GM12892 (cell line): ENCODE results near the gene BEX2.

Source experiments
- POLR2A ChIP-seq: IDR thresholded peaks from 2 replicates; pipeline ENCODE4 v1.6.1; 2011; ENCODE audit warnings: low read depth, low read length, control low read depth
- POLR2AphosphoS5 ChIP-seq: IDR thresholded peaks from 2 replicates; pipeline ENCODE4 v1.6.1; 2011; ENCODE audit warnings: low read depth, low read length, control low read depth

GRCh38 chrX:103304705-103305104 is 6.1 kb downstream of the BEX2 start:
- no peak for TF ChIP-seq POLR2AphosphoS5
- TF ChIP-seq POLR2A = no peak
